ENCODE results near the gene FAM227B.

FAM227B gene

GRCh38 chr15:49288391-49288790, 332.2 kb downstream of the FAM227B start:
- no peak for DNase-seq (ENCODE audit: extremely low spot score)
- TF ChIP-seq HDGF (IDR thresholded peaks at IDR 0.05; ENCODE audit: borderline replicate concordance): no peak
- no peak for TF ChIP-seq SUZ12 (IDR thresholded peaks at IDR 0.05)
- no peak for TF ChIP-seq NFRKB (IDR thresholded peaks at IDR 0.05)
- TF ChIP-seq TARDBP (IDR thresholded peaks at IDR 0.05): no peak
- TF ChIP-seq SP1 (IDR thresholded peaks at IDR 0.05): no peak
- TF ChIP-seq LEF1 (IDR thresholded peaks at IDR 0.05; ENCODE audit: borderline replicate concordance): no peak
- no peak for TF ChIP-seq ZNF384 (IDR thresholded peaks at IDR 0.05)
- TF ChIP-seq FOXM1 (IDR thresholded peaks at IDR 0.05; ENCODE audit: borderline replicate concordance): no peak
- TF ChIP-seq BHLHE40 (IDR thresholded peaks at IDR 0.05; ENCODE audit: borderline replicate concordance): no peak
- no peak for TF ChIP-seq PKNOX1 (IDR thresholded peaks at IDR 0.05)
- TF ChIP-seq ARNT (IDR thresholded peaks at IDR 0.05): no peak
- no peak for TF ChIP-seq L3MBTL2 (conservative IDR thresholded peaks at IDR 0.05)
- TF ChIP-seq FOXA1 (IDR thresholded peaks at IDR 0.05): no peak
- no peak for TF ChIP-seq ELF4 (IDR thresholded peaks at IDR 0.05)
- CTCF ChIA-PET: interaction anchor here (0.6 kb wide), 1 partner anchor 554 kb away, joined by 3 read pairs; no protein-coding TSS in a partner anchor
- POLR2A ChIA-PET: no interaction called here

- TF ChIP-seq L3MBTL2 (conservative IDR thresholded peaks at IDR 0.05): no peak
- TF ChIP-seq ELF4 (IDR thresholded peaks at IDR 0.05): no peak
- no peak for TF ChIP-seq LEF1 (IDR thresholded peaks at IDR 0.05; ENCODE audit: borderline replicate concordance)
- no peak for TF ChIP-seq ARNT (IDR thresholded peaks at IDR 0.05)
- TF ChIP-seq TARDBP (IDR thresholded peaks at IDR 0.05): no peak
- TF ChIP-seq PKNOX1 (IDR thresholded peaks at IDR 0.05): no peak
- TF ChIP-seq FOXK2 (IDR thresholded peaks at IDR 0.05): no peak
- TF ChIP-seq FOXA1 (IDR thresholded peaks at IDR 0.05): no peak
- TF ChIP-seq HDGF (IDR thresholded peaks at IDR 0.05; ENCODE audit: borderline replicate concordance): no peak
- TF ChIP-seq CTBP1 (IDR thresholded peaks at IDR 0.05; ENCODE audit: borderline replicate concordance): no peak
- TF ChIP-seq SP1 (IDR thresholded peaks at IDR 0.05): no peak
- TF ChIP-seq BHLHE40 (IDR thresholded peaks at IDR 0.05; ENCODE audit: borderline replicate concordance): no peak
- no peak for TF ChIP-seq NFRKB (IDR thresholded peaks at IDR 0.05)
- TF ChIP-seq FOXM1 (IDR thresholded peaks at IDR 0.05; ENCODE audit: borderline replicate concordance): no peak
- no peak for TF ChIP-seq SUZ12 (IDR thresholded peaks at IDR 0.05)
- no peak for TF ChIP-seq ZNF384 (IDR thresholded peaks at IDR 0.05)
- no peak for DNase-seq (ENCODE audit: extremely low spot score)
- ChIA-PET POLR2A (no interaction called here), CTCF (no interaction called here)
Measured at GRCh38 chr15:49287481-49287880, 333.1 kb downstream of the FAM227B start.

GRCh38 chr15:49286649-49287404, 333.8 kb downstream of the FAM227B start:
- CTCF ChIA-PET: no interaction called here

GRCh38 chr15:49282366-49282765, 338.3 kb downstream of the FAM227B start:
- DNase-seq (ENCODE audit: extremely low spot score): no peak
- CTCF ChIA-PET: no interaction called here
- TF ChIP-seq TARDBP (IDR thresholded peaks at IDR 0.05) (no peak), PKNOX1 (IDR thresholded peaks at IDR 0.05) (no peak), FOXA1 (IDR thresholded peaks at IDR 0.05) (no peak), SUZ12 (IDR thresholded peaks at IDR 0.05) (no peak), HDGF (IDR thresholded peaks at IDR 0.05; ENCODE audit: borderline replicate concordance) (no peak), L3MBTL2 (conservative IDR thresholded peaks at IDR 0.05) (no peak), ARNT (IDR thresholded peaks at IDR 0.05) (no peak)
- POLR2A ChIA-PET: no interaction called here

More at GRCh38 chr15:49286649-49287404, 333.8 kb downstream of the FAM227B start:
- TF ChIP-seq PKNOX1 (IDR thresholded peaks at IDR 0.05) (no peak), HDGF (IDR thresholded peaks at IDR 0.05; ENCODE audit: borderline replicate concordance) (no peak), SUZ12 (IDR thresholded peaks at IDR 0.05) (no peak), ARNT (IDR thresholded peaks at IDR 0.05) (no peak), SP1 (IDR thresholded peaks at IDR 0.05) (no peak), CTBP1 (IDR thresholded peaks at IDR 0.05; ENCODE audit: borderline replicate concordance) (no peak), ELF4 (IDR thresholded peaks at IDR 0.05) (no peak), LEF1 (IDR thresholded peaks at IDR 0.05; ENCODE audit: borderline replicate concordance) (no peak), L3MBTL2 (conservative IDR thresholded peaks at IDR 0.05) (no peak)
- DNase-seq (ENCODE audit: extremely low spot score): no peak
- POLR2A ChIA-PET: no interaction called here

GRCh38 chr15:49279521-49280456, 340.8 kb downstream of the FAM227B start:
- POLR2A ChIA-PET: no interaction called here
- CTCF ChIA-PET: no interaction called here
- DNase-seq (ENCODE audit: extremely low spot score): no peak
- no peak for TF ChIP-seq NFRKB (IDR thresholded peaks at IDR 0.05)
- TF ChIP-seq PKNOX1 (IDR thresholded peaks at IDR 0.05): no peak
- TF ChIP-seq BHLHE40 (IDR thresholded peaks at IDR 0.05; ENCODE audit: borderline replicate concordance): no peak
- no peak for TF ChIP-seq FOXK2 (IDR thresholded peaks at IDR 0.05)
